Measurements from ENCODE around the gene CLASRP. TPM values are rescaled to one million over a fixed set of nuclear protein-coding genes. Genes with fewer than 3 reads are reported as not detected.

CLASRP gene
- polyA plus RNA-seq, 1 experiment: 12.4 TPM

- no peak for DNase-seq (ENCODE audit: low read depth, low spot score)
- ChIA-PET CTCF (no interaction called here), POLR2A (interaction anchor here (0.8 kb wide), 1 partner anchor 56 kb away, joined by 3 read pairs; no protein-coding TSS in a partner anchor)
- no peak for TF ChIP-seq CTCF (IDR thresholded peaks at IDR 0.05; ENCODE audit: low read depth, low read length)
- Histone ChIP-seq H3K27ac (ENCODE audit: low read depth, low read length) (no peak overlapping the region), H3K4me3 (ENCODE audit: low read depth, low read length) (no peak overlapping the region), H3K9me3 (ENCODE audit: control insufficient read depth, insufficient read depth, low read length) (no peaks in the 10 kb centered on the region; the same call in 1 of the 2 replicates), H3K27me3 (ENCODE audit: control insufficient read depth, insufficient read depth, low read length) (no peaks in the 10 kb centered on the region)
These were observed 51.2 kb downstream of the CLASRP start for GRCh38 chr19:45090034-45090433.

DNA sequence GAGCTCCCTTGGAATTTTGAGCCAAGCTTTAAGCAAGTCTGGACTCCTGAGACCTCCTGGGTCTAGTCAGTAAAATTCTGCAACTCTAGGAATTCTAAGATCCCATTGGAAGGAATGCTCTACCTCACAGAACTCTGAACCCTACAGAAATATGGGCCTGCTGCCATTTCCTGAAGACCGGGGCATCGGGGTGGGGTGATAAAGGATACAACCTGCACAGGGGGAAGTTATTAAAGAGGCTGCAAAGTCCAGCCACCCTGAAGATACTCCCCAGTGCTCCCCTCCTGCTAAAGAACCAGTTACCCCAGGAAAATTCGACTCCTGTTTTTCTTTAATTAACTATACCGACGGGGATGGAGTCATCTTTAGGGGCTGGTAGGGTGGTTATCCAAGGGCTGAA lies 51.8 kb downstream of the CLASRP start:
- Histone ChIP-seq H3K27me3 (ENCODE audit: control insufficient read depth, insufficient read depth, low read length) (no peaks in the 10 kb centered on the region), H3K4me3 (ENCODE audit: low read depth, low read length) (peak overlapping the region; percentile 51), H3K9me3 (ENCODE audit: control insufficient read depth, insufficient read depth, low read length) (no peaks in the 10 kb centered on the region; the same call in 1 of the 2 replicates), H3K27ac (ENCODE audit: low read depth, low read length) (peak overlapping the region; percentile 70)
- TF ChIP-seq CTCF (IDR thresholded peaks at IDR 0.05; ENCODE audit: low read depth, low read length): no peak
- ChIA-PET CTCF (no interaction called here), POLR2A (interaction anchor here (0.8 kb wide), 1 partner anchor 56 kb away, joined by 3 read pairs; no protein-coding TSS in a partner anchor)
- DNase-seq (ENCODE audit: low read depth, low spot score): no peak

GRCh38 chr19:45091031-45091923 lies 52.4 kb downstream of the CLASRP start:
- H3K4me3 ChIP-seq (ENCODE audit: low read depth, low read length): peak overlapping the region; percentile 92
- no peaks in the 10 kb centered on the region; the same call in 1 of the 2 replicates for H3K9me3 ChIP-seq (ENCODE audit: control insufficient read depth, insufficient read depth, low read length)
- no peak for TF ChIP-seq CTCF (IDR thresholded peaks at IDR 0.05; ENCODE audit: low read depth, low read length)
- H3K27me3 ChIP-seq (ENCODE audit: control insufficient read depth, insufficient read depth, low read length): no peaks in the 10 kb centered on the region
- POLR2A ChIA-PET: interaction anchor here (0.7 to 1.7 kb wide), 7 partner anchors 11 to 136 kb away, joined by 3 to 8 read pairs (median 4); partner anchors contain the start of genes BLOC1S3, CLASRP and CLPTM1
- DNase-seq (ENCODE audit: low read depth, low spot score): peak; percentile 98
- CTCF ChIA-PET: interaction anchor here (0.7 to 2.1 kb wide), 4 partner anchors 32 to 137 kb away, joined by 3 to 13 read pairs (median 4); no protein-coding TSS in a partner anchor
- peak overlapping the region; percentile 73 for H3K27ac ChIP-seq (ENCODE audit: low read depth, low read length)

GRCh38 chr19:45092747-45093678 lies 54.2 kb downstream of the CLASRP start, which contains the start of gene PPP1R37:
TSS of gene PPP1R37 (plus strand) at chr19:45093179. CDS start at chr19:45093326, 147 bp downstream.
- Histone ChIP-seq H3K27ac (ENCODE audit: low read depth, low read length) (peak within 1 kb of the TSS; percentile 94), H3K4me3 (ENCODE audit: low read depth, low read length) (peak within 1 kb of the TSS; percentile 92), H3K9me3 (ENCODE audit: control insufficient read depth, insufficient read depth, low read length) (no peaks in the 10 kb centered on the region; the same call in 1 of the 2 replicates), H3K27me3 (ENCODE audit: control insufficient read depth, insufficient read depth, low read length) (no peaks in the 10 kb centered on the region)
- peak; percentile 19; the same call in 1 of the 2 replicates for TF ChIP-seq CTCF (IDR thresholded peaks at IDR 0.05; ENCODE audit: low read depth, low read length)
- ChIA-PET CTCF (interaction anchor here (0.7 to 2.1 kb wide), 3 partner anchors 10 to 33 kb away, joined by 3 to 13 read pairs (median 4); no protein-coding TSS in a partner anchor), POLR2A (interaction anchor here (0.7 to 1.7 kb wide), 8 partner anchors 10 to 293 kb away, joined by 3 to 6 read pairs (median 4); partner anchors contain the start of genes CLPTM1 and GEMIN7)
- DNase-seq (ENCODE audit: low read depth, low spot score): peak; percentile 95
